Body of pancreas (tissue), 4 donors: Measurements from ENCODE around the gene KNDC1. TPM values are rescaled to one million over a fixed set of nuclear protein-coding genes. Genes with fewer than 3 reads are reported as not detected.

Source experiments
- ATAC-seq: fragments of 150-250 bp; one replicate; pipeline ENCODE4 v1.9.1; 2016
- DNase-seq, 4 donors: peaks; one replicate each; pipeline ENCODE4 v3.0.0-alpha.2; 2019
- H3K27ac ChIP-seq, 4 donors: fragments of 200-600 bp; sonication (generic); 1 replicate in 3 of 4; 2 replicates in 1 of 4; pipeline versions ENCODE4 v1.5.1 to v1.6.1; 2016 to 2019; ENCODE audit warnings: mild to moderate bottlenecking in 1 of 4, mixed read lengths in 1 of 4, moderate library complexity in 1 of 4
- H3K27me3 ChIP-seq, 2 donors: fragments of 200-600 bp; sonication (generic); one replicate each; pipeline ENCODE4 v1.6.0; 2016; ENCODE audit warnings: mild to moderate bottlenecking in 1 of 2
- H3K36me3 ChIP-seq, 2 donors: fragments of 200-600 bp; sonication (generic); replicated peaks in 1 of 2; 2 replicates each; pipeline ENCODE4 v1.5.1; 2016; ENCODE audit warnings: low read depth in 2 of 2; ENCODE audit not compliant: insufficient read depth in 1 of 2
- H3K4me1 ChIP-seq: fragments of 200-600 bp; sonication (generic); one replicate; pipeline ENCODE4 v1.6.0; 2016
- H3K4me3 ChIP-seq, 2 donors: fragments of 200-600 bp; sonication (generic); 1 replicate in 1 of 2; 2 replicates in 1 of 2; pipeline ENCODE4 v1.5.1; 2016 to 2019
- H3K9me3 ChIP-seq, 3 donors: fragments of 200-600 bp; sonication (generic); 1 replicate in 2 of 3; 2 replicates in 1 of 3; pipeline ENCODE4 v1.5.1; 2016
- POLR2A ChIP-seq, 3 donors: fragments of 450-650 bp; IDR thresholded peaks; one replicate each; pipeline ENCODE4 v1.6.1; 2016; ENCODE audit warnings: antibody characterized with exemption in 3 of 3, mild to moderate bottlenecking in 2 of 3
- WGBS, 2 donors: methylation state at CpG; one replicate each; pipeline ENCODE4 v1.1.5; 2017; 5-methylcytosine and 5-hydroxymethylcytosine counted together
- intact Hi-C: fragments of 100-400 bp; cut with DNase I; formaldehyde crosslinking; loops from one replicate; pipeline ENCODE4 v1.15.1; 2023
- total RNA-seq, 2 donors: library from RNA; depleted of rRNA; stranded (reverse); fragments of >200 nt; gene quantifications; one replicate each; pipeline ENCODE4 v1.1.0, GENCODE V29; 2016
- TF ChIP-seq, protein P1 (sequence below), 7 experiments: fragments of 450-650 bp in 4 of 7; fragments of 200-600 bp in 3 of 7; sonication (generic) in 3 of 7; IDR thresholded peaks; one replicate each; pipeline ENCODE4 v1.5.1; 2016 to 2019; ENCODE audit warnings: antibody characterized with exemption in 7 of 7

Gene KNDC1
- total RNA-seq, 2 donors from 2014 or later: 0.52 to 3.3 TPM

DNA sequence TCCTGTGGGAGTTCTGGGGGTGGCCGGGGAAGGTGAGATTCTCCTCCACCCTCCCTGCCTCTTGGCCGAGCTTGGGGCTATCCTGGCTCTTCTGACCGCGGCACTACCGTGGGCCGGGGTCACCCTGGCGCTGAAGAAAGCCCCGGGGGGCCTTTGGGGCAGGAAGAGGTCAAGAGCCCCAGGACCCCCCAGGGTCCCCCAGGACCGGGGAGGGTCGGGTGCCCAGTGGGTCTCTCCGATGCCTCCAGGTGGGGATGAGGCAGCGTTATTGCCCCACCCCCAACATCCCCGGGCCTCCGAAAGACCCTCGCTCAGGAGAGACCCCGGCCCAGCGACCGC, 439 bp upstream of the KNDC1 start:
- TF ChIP-seq, protein P1, sequence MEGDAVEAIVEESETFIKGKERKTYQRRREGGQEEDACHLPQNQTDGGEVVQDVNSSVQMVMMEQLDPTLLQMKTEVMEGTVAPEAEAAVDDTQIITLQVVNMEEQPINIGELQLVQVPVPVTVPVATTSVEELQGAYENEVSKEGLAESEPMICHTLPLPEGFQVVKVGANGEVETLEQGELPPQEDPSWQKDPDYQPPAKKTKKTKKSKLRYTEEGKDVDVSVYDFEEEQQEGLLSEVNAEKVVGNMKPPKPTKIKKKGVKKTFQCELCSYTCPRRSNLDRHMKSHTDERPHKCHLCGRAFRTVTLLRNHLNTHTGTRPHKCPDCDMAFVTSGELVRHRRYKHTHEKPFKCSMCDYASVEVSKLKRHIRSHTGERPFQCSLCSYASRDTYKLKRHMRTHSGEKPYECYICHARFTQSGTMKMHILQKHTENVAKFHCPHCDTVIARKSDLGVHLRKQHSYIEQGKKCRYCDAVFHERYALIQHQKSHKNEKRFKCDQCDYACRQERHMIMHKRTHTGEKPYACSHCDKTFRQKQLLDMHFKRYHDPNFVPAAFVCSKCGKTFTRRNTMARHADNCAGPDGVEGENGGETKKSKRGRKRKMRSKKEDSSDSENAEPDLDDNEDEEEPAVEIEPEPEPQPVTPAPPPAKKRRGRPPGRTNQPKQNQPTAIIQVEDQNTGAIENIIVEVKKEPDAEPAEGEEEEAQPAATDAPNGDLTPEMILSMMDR (IDR thresholded peaks at IDR 0.05): no peak
- no peak for TF ChIP-seq POLR2A (IDR thresholded peaks at IDR 0.05)
- no peak overlapping the region for H3K27ac ChIP-seq
- no peak for ATAC-seq

DNA sequence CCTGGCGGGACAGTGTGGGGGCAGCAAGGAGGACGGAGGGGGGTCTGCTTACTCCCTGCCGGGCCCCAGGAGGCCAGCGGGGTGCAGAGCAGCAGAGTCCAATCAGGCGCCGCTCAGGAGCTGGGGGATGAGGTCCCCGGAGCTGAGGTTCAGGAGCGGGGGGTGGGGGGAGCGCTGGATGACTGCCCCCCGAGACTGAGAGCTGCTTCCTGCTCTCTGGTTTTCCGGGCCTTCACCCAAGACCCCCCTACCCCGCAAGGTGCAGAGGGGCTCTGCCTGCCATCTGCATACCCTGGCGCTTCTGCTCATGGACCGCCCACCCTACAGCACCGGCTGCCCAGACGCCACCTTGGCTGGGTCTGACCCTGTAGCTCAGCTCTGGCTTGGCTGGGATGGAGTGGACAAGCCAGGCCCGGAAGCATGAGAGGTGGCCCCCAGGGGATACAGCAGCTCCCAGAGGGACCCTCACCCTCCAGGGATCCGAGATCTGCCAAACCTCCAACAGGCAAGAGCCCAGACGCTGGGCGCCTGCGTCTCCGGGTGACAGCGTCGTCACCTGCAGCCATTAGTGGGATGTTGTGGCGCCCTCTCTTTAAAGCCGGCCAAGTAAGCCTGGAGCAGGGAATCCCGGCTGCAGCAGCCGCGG, 930 bp downstream of the KNDC1 start:
- WGBS, 2 donors: 4 to 5% methylated on average over 3 to 27 of the region's 29 CpGs
- Histone ChIP-seq H3K27ac (no peak overlapping the region), H3K27me3 (peaks cover 0 to 11% of the 10 kb centered on the region in 2 donors), H3K4me1 (peaks cover 13% of the 10 kb centered on the region), H3K36me3 (no peaks in the 10 kb centered on the region), H3K9me3 (no peaks in the 10 kb centered on the region), H3K4me3 (no peak overlapping the region)
- TF ChIP-seq, protein P1 (IDR thresholded peaks at IDR 0.05): no peak
- no peak for TF ChIP-seq POLR2A (IDR thresholded peaks at IDR 0.05)
- DNase-seq (no peak), ATAC-seq (no peak)
- intact Hi-C loops: no loop called here

More for the DNA sequence above, 439 bp upstream of the KNDC1 start:
- intact Hi-C loops: no loop called here
- Histone ChIP-seq H3K9me3 (no peaks in the 10 kb centered on the region), H3K27me3 (peaks cover 0 to 11% of the 10 kb centered on the region in 2 donors), H3K36me3 (no peaks in the 10 kb centered on the region), H3K4me3 (no peak overlapping the region), H3K4me1 (peaks cover 13% of the 10 kb centered on the region)
- WGBS, 2 donors: 0 to 7% methylated on average over 3 to 14 of the region's 18 CpGs
- no peak for DNase-seq

DNA sequence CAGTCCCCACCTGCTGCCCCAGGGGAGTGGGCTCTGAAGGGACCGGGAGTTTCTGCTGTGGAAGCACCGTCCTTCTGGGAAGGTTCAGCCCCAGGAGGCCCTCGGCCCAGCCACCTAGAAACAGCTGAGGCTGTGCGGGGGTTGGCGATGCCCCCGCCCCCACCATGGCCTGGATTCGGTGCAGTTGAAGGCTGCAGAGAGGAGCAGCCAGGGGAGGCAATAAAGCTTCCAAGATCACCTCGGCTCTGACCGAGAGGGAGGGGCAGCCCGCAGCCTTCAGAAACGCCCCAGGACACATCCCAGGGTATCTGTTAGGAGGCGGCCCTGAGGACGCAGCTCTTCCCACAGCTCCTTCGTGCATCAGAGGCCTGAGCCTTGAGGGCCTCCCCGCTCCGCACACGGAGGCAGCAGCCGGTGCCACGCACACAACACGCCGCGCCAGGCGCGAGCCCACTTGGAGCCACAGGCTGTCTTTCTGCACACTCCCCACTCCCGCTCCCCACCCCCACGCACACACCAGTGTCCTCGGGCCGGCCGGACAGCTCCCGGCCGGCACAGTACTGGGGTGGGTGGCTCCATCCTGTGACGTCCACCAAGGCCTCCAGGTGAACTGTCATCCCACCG, 1.6 kb downstream of the KNDC1 start:
- WGBS, 2 donors: 49 to 59% methylated on average over 11 to 31 of the region's 33 CpGs
- peaks cover 13% of the 10 kb centered on the region for H3K4me1 ChIP-seq
- ATAC-seq (no peak), DNase-seq (no peak)
- no peak for TF ChIP-seq POLR2A (IDR thresholded peaks at IDR 0.05)
- TF ChIP-seq, protein P1 (IDR thresholded peaks at IDR 0.05): no peak
- intact Hi-C loops: no loop called here
- peaks cover 0 to 11% of the 10 kb centered on the region in 2 donors for H3K27me3 ChIP-seq
- no peak overlapping the region for H3K27ac ChIP-seq
- H3K36me3 ChIP-seq: no peaks in the 10 kb centered on the region
- H3K9me3 ChIP-seq: no peaks in the 10 kb centered on the region
- H3K4me3 ChIP-seq: no peak overlapping the region

DNA sequence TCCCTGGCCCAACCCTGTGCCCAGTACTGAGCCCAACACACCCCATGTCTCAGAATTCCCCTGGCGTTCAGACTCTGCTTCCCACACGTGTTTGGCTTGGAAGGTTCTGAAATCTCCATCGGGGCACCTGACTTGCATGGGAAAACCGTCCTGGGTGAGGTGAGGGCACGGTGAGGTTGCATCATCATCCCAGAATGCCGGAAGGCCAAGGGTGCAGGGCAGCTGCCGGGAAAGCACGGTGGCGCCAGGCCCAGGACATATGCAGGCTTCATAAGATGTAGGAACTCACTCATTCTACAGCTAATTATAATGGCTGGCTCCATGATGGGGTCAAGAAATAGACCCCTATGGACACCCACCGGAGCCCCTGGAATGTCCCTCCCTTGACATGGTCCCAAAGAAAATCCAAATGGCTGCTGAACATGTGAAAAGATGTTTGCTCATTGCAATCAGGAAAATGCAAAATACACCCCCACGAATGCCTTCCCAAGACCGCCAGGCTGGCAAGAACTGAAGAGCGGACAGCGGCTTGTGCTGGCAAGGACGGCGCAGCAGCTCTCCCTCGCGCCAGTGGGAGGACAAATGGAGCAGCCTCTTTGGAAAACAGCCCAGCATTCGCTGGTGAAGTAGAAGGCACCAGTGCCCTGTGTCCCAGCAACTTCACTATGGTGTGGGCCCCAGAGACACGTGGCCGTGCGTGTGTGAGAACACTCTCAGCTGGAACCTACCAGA, 2.3 kb downstream of the KNDC1 start:
- TF ChIP-seq POLR2A (IDR thresholded peaks at IDR 0.05): no peak
- TF ChIP-seq, protein P1 (IDR thresholded peaks at IDR 0.05): no peak
- H3K9me3 ChIP-seq: no peaks in the 10 kb centered on the region
- H3K4me1 ChIP-seq: peaks cover 13% of the 10 kb centered on the region
- H3K4me3 ChIP-seq: no peak overlapping the region
- no peak overlapping the region for H3K27ac ChIP-seq
- H3K27me3 ChIP-seq: peaks cover 0 to 11% of the 10 kb centered on the region in 2 donors
- no peaks in the 10 kb centered on the region for H3K36me3 ChIP-seq
- ATAC-seq (no peak), DNase-seq (no peak)
- intact Hi-C loops: no loop called here
- 72 to 73% methylated on average over 18 to 22 of the region's 22 CpGs for WGBS, 2 donors
